PC-3 (cell line): Measurements from ENCODE around the gene PRSS12. TPM values are rescaled to one million over a fixed set of nuclear protein-coding genes. Genes with fewer than 3 reads are reported as not detected.

Experiments used
- ATAC-seq: fragments of 200-7000 bp; cut with Tn5 transposase; 2 replicates; pipeline ENCODE4 v1.9.1; 2020; ENCODE audit warnings: mild to moderate bottlenecking, moderate library complexity
- BruUV-seq: library from RNA; stranded (reverse); fragments of 400-500 nt; replicated peaks from 2 replicates; lab custom pipeline; 2021; lab: Mats Ljungman, UMichigan
- CTCF ChIA-PET: fragments of 300-600 bp; sonication (Branson Sonifier 250); formaldehyde crosslinking; loops from one replicate; lab custom pipeline; 2022; ENCODE audit warnings: antibody characterized with exemption; lab: Charles Lee
- POLR2A ChIA-PET: fragments of 300-600 bp; sonication (Branson Sonifier 250); formaldehyde crosslinking; loops from one replicate; lab custom pipeline; 2022; ENCODE audit warnings: antibody characterized with exemption; ENCODE audit not compliant: unreplicated experiment; lab: Charles Lee
- DNase-seq: peaks from one replicate; pipeline ENCODE4 v3.0.0-alpha.2; 2015
- H2AFZ ChIP-seq: fragments of 300-600 bp; sonication (generic); 2 replicates; pipeline ENCODE4 v1.6.0; 2016; ENCODE audit warnings: antibody characterized with exemption, low read length
- H3F3A ChIP-seq: fragments of 300-600 bp; sonication (generic); one replicate; pipeline ENCODE4 v1.6.0; 2017; ENCODE audit warnings: antibody characterized with exemption, low read length, control low read depth, mild to moderate bottlenecking; ENCODE audit not compliant: unreplicated experiment
- H3K27ac ChIP-seq: fragments of 300-600 bp; sonication (generic); 2 replicates; pipeline ENCODE4 v1.5.1; 2016; ENCODE audit warnings: mild to moderate bottlenecking, low read length
- H3K27me3 ChIP-seq: fragments of 300-600 bp; sonication (generic); 2 replicates; pipeline ENCODE4 v1.6.1; 2016; ENCODE audit warnings: low read length, mixed read lengths
- H3K36me3 ChIP-seq: fragments of 300-600 bp; sonication (generic); 2 replicates; pipeline ENCODE4 v1.6.1; 2016; ENCODE audit warnings: low read depth, mixed run types, low read length, mixed read lengths
- H3K4me1 ChIP-seq: fragments of 300-600 bp; sonication (generic); 2 replicates; pipeline ENCODE4 v1.5.1; 2016; ENCODE audit warnings: low read length; ENCODE audit not compliant: insufficient read depth
- H3K4me2 ChIP-seq: fragments of 300-600 bp; sonication (generic); 2 replicates; pipeline ENCODE4 v1.6.0; 2016; ENCODE audit warnings: low read length
- H3K4me3 ChIP-seq: fragments of 300-600 bp; sonication (generic); 2 replicates; pipeline ENCODE4 v1.5.1; 2016; ENCODE audit warnings: mild to moderate bottlenecking, low read length, mixed read lengths
- H3K79me2 ChIP-seq: fragments of 300-600 bp; sonication (generic); 2 replicates; pipeline ENCODE4 v1.6.1; 2017; ENCODE audit warnings: low read length, mixed read lengths
- H3K9ac ChIP-seq: fragments of 300-600 bp; sonication (generic); 2 replicates; pipeline ENCODE4 v1.6.0; 2016; ENCODE audit warnings: mild to moderate bottlenecking, low read length
- H3K9me2 ChIP-seq: fragments of 300-600 bp; sonication (generic); replicated peaks from 2 replicates; pipeline ENCODE4 v1.6.1; 2016; ENCODE audit warnings: mixed run types, low read length, mixed read lengths
- H3K9me3 ChIP-seq: fragments of 300-600 bp; sonication (generic); 2 replicates; pipeline ENCODE4 v1.6.1; 2016; ENCODE audit warnings: low read length, mixed read lengths
- H4K20me1 ChIP-seq: fragments of 300-600 bp; sonication (generic); 2 replicates; pipeline ENCODE4 v1.6.1; 2016; ENCODE audit warnings: low read length, mixed read lengths
- CTCF ChIP-seq: fragments of 300-600 bp; sonication (generic); conservative IDR thresholded peaks from 2 replicates; pipeline ENCODE4 v1.5.1; 2017; ENCODE audit warnings: antibody characterized with exemption, low read depth, mild to moderate bottlenecking, low read length
- EZH2 ChIP-seq: fragments of 300-600 bp; sonication (generic); IDR thresholded peaks from one replicate; pipeline ENCODE4 v1.6.1; 2017; ENCODE audit warnings: antibody characterized with exemption, mild to moderate bottlenecking, low read length; ENCODE audit not compliant: unreplicated experiment
- EZH2phosphoT487 ChIP-seq: fragments of 300-600 bp; sonication (generic); IDR thresholded peaks from 2 replicates; pipeline ENCODE4 v1.6.1; 2018; ENCODE audit warnings: mild to moderate bottlenecking, antibody characterized with exemption, low read length, borderline replicate concordance
- intact Hi-C: fragments of 100-400 bp; cut with micrococcal nuclease; formaldehyde crosslinking; loops from 2 replicates; pipeline ENCODE4 v1.9.0; 2023
- total RNA-seq: library from RNA; depleted of rRNA; stranded (reverse); fragments of >200 nt; gene quantifications from 2 replicates; pipeline ENCODE4 v1.2.3, GENCODE V29; 2014

PRSS12 gene
- total RNA-seq, 1 experiment from 2014 or later, result 1.5 TPM

- Histone ChIP-seq H4K20me1 (no peaks in the 10 kb centered on the region), H3F3A (no peaks in the 10 kb centered on the region), H3K27ac (no peak overlapping the region), H3K9me2 (no peaks in the 10 kb centered on the region), H3K27me3 (no peaks in the 10 kb centered on the region), H3K9me3 (no peaks in the 10 kb centered on the region), H3K4me1 (no peaks in the 10 kb centered on the region), H3K36me3 (no peaks in the 10 kb centered on the region), H3K9ac (no peak overlapping the region), H3K4me2 (no peak overlapping the region), H3K4me3 (no peak overlapping the region), H2AFZ (no peak overlapping the region), H3K79me2 (no peaks in the 10 kb centered on the region)
- DNase-seq, result no peak
- ChIA-PET POLR2A (no interaction called here), CTCF (no interaction called here)
- intact Hi-C loops, result loop anchor here (5.0 kb wide), 1 partner anchor 48 kb away; no protein-coding TSS in a partner anchor
- no TSS peak for BruUV-seq
- no peak for ATAC-seq
- TF ChIP-seq CTCF (no peak), EZH2phosphoT487 (no peak), EZH2 (no peak)
Measured at GRCh38 chr4:118329849-118330248, 23.0 kb downstream of the PRSS12 start.

- ATAC-seq (peak; percentile 69), DNase-seq (no peak)
- ChIA-PET POLR2A (interaction anchor here (0.7 kb wide), 1 partner anchor 10 kb away, joined by 3 read pairs; no protein-coding TSS in a partner anchor), CTCF (no interaction called here)
- Histone ChIP-seq H3K27ac (no peak overlapping the region), H3K27me3 (no peaks in the 10 kb centered on the region), H3K9me3 (no peaks in the 10 kb centered on the region), H2AFZ (no peak overlapping the region), H3F3A (no peaks in the 10 kb centered on the region), H3K4me1 (no peaks in the 10 kb centered on the region), H3K79me2 (no peaks in the 10 kb centered on the region), H3K9me2 (no peaks in the 10 kb centered on the region), H3K36me3 (no peaks in the 10 kb centered on the region), H3K9ac (no peak overlapping the region), H4K20me1 (no peaks in the 10 kb centered on the region), H3K4me2 (no peak overlapping the region), H3K4me3 (no peak overlapping the region)
- no TSS peak for BruUV-seq
- intact Hi-C loops, result loop anchor here (5.0 kb wide), 1 partner anchor 45 kb away; no protein-coding TSS in a partner anchor
- TF ChIP-seq EZH2, result no peak
- no peak for TF ChIP-seq EZH2phosphoT487
- no peak for TF ChIP-seq CTCF
Measured at GRCh38 chr4:118327554-118328241, 25.1 kb downstream of the PRSS12 start.

GRCh38 chr4:118326585-118326984 lies 26.2 kb downstream of the PRSS12 start:
- Histone ChIP-seq H3K27ac (no peak overlapping the region), H3K9me2 (no peaks in the 10 kb centered on the region), H3K4me2 (no peak overlapping the region), H3K4me3 (no peak overlapping the region), H3F3A (no peaks in the 10 kb centered on the region), H3K4me1 (no peaks in the 10 kb centered on the region), H3K79me2 (no peaks in the 10 kb centered on the region), H3K36me3 (no peaks in the 10 kb centered on the region), H2AFZ (no peak overlapping the region), H4K20me1 (no peaks in the 10 kb centered on the region), H3K9ac (no peak overlapping the region), H3K27me3 (no peaks in the 10 kb centered on the region), H3K9me3 (no peaks in the 10 kb centered on the region)
- no peak for DNase-seq
- no peak for ATAC-seq
- no peak for TF ChIP-seq EZH2phosphoT487
- TF ChIP-seq EZH2, result no peak
- no peak for TF ChIP-seq CTCF
- intact Hi-C loops, result loop anchor here (5.0 kb wide), 1 partner anchor 44 kb away; no protein-coding TSS in a partner anchor
- ChIA-PET POLR2A (no interaction called here), CTCF (no interaction called here)
- BruUV-seq, result no TSS peak
